Fibroblast of the aortic adventitia (primary cell): ENCODE data around the gene EPB41L4B. TPM values are rescaled to one million over a fixed set of nuclear protein-coding genes. Genes with fewer than 3 reads are reported as not detected.
"Not testable (repeated sequence)": the region's sequence is repeated elsewhere in the genome, so short reads cannot be mapped to it uniquely, and the experiment has no call there.

Experiments used
- DNase-seq: peaks from one replicate; pipeline ENCODE4 v3.0.0-alpha.2; 2010; ENCODE audit warnings: low read depth
- H3K4me3 ChIP-seq: 2 replicates; pipeline ENCODE4 v1.5.1; 2011; ENCODE audit warnings: low read depth, mild to moderate bottlenecking, control low read depth, low read length, moderate library complexity
- total RNA-seq: library from RNA; depleted of rRNA; stranded (reverse); fragments of >200 nt; gene quantifications from 2 replicates; pipeline ENCODE4 v1.2.3, GENCODE V29; 2012; ENCODE audit warnings: low replicate concordance
- TF ChIP-seq, protein P1 (sequence below): IDR thresholded peaks from 2 replicates; pipeline ENCODE4 v1.5.1; 2011; ENCODE audit warnings: mild to moderate bottlenecking, low read length, control low read depth, inconsistent platforms; ENCODE audit not compliant: insufficient read depth

EPB41L4B gene
- total RNA-seq, 1 donor = 1.8 TPM

DNA sequence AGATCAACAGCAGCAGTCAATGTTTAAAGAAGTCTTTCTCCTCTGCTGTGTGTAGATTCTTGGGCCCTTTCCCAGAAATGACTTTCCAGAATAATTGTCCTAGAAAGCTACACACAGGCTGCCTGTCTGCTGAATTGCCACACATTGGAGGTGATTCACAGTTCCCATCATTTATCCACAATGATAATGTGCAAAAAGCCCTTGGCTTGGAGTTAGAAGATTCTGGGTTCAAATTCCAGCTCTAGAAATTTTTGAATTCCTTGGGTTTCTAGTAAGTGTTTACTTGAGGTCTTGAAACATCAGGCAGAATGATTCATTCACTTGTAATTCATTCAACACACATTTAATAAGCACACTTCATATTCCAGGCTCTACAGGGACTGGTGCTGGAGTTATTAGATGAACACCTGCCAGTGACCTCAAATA lies 28.6 kb upstream of the EPB41L4B start:
- DNase-seq = peak; percentile 93
- TF ChIP-seq, protein P1, sequence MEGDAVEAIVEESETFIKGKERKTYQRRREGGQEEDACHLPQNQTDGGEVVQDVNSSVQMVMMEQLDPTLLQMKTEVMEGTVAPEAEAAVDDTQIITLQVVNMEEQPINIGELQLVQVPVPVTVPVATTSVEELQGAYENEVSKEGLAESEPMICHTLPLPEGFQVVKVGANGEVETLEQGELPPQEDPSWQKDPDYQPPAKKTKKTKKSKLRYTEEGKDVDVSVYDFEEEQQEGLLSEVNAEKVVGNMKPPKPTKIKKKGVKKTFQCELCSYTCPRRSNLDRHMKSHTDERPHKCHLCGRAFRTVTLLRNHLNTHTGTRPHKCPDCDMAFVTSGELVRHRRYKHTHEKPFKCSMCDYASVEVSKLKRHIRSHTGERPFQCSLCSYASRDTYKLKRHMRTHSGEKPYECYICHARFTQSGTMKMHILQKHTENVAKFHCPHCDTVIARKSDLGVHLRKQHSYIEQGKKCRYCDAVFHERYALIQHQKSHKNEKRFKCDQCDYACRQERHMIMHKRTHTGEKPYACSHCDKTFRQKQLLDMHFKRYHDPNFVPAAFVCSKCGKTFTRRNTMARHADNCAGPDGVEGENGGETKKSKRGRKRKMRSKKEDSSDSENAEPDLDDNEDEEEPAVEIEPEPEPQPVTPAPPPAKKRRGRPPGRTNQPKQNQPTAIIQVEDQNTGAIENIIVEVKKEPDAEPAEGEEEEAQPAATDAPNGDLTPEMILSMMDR = no peak
- no peak overlapping the region for H3K4me3 ChIP-seq

DNA sequence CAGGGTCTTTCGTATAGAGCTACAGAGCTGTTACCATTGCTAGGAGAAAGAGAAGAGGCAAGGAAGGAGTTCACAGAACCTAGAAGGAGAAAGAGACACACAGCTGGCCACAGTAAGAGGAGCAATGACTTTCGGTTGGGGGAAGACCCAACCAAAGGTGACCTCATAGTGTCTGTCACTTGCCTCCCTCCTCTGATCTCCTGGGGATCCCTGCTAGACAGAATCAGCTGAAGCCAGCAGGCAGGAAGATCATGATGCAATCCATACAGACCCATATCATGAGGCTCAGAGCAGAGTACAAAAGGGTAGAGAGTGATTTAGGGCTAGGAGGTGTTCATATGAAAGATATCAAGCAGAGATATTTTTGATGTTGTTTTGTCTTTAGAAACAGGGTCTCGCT lies 26.0 kb upstream of the EPB41L4B start:
- TF ChIP-seq, protein P1 = no peak
- no peak for DNase-seq

DNA sequence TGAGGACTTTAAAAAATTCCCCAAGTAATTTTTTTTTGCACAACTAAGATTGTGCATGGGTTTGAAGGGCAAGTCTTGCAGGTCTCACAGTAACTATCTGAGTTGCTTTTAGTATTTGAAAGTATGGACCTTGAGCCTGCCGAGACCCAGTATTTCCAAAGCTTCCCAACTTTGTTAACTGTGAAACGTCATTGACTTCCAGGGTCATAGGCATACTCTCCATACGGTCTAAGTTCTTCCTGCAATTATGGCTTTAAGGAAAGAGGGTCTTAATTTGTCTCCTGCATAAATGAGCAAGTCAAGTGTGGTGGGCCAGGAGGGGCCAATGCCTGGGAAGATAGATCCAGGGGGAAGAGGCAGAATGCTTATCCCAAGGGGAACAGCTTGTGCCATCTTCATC lies 24.0 kb upstream of the EPB41L4B start:
- TF ChIP-seq, protein P1 = no peak
- no peak for DNase-seq
- H3K4me3 ChIP-seq = no peak overlapping the region

More for the DNA sequence above, 26.0 kb upstream of the EPB41L4B start:
- no peak overlapping the region for H3K4me3 ChIP-seq

DNA sequence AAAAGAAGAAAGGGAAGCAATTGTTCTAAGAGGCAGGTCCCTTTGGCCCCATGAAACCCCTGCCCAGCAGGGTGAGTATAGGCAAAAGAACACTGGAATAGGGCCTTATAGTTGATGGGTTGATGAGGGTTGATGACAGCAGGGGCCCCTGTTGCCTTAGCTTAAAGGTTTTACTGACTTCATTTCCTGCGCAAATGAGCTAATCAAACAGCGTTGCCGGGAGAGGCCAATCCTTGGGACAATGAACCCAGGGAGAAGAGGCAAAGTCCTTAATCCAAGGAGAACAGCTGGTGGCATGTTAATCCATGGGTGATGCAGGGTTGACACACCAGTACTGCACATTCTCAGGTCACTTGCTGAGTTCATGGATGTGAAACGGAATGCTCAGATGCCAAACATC lies 22.0 kb upstream of the EPB41L4B start:
- TF ChIP-seq, protein P1 = no peak
- no peak for DNase-seq
- no peak overlapping the region for H3K4me3 ChIP-seq

DNA sequence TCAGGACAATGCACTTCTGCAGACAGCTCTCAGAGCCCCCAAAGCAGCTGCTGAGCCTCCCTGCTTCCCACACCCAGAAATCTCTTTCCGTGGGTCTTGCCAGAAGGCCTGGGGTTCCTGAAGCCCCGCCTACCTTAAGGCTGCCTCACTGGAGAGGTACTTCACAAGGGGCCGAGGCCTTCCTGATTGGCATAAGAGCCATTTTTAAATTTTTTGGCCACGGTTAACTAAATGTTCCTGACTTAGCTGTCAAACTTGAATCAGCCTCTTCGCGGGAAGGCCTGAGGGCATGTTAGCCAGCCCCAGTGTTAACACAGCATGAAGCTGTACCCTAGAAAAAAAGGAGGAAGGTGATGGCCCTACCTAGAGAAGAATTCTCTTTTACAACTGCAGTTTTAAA lies 20.7 kb upstream of the EPB41L4B start:
- DNase-seq = no peak
- H3K4me3 ChIP-seq = no peak overlapping the region
- TF ChIP-seq, protein P1 = no peak

DNA sequence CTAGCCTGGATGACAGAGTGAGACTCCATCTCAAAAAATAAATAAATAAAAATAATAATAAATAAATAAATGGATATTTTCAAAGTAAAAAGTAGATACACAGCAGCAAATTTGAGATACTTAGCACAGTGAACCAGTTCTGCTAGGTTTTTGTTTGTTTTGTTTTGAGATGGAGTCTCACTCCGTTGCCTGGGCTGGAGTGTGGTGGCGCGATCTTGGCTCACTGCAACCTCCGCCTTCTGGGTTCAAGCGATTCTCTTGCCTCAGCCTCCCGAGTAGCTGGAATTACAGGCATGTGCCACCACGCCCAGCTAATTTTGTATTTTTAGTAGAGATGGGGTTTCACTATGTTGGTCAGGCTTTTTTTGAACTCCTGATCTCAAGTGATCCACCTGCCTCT lies 20.1 kb upstream of the EPB41L4B start:
- not testable (repeated sequence) for DNase-seq, H3K4me3 ChIP-seq

DNA sequence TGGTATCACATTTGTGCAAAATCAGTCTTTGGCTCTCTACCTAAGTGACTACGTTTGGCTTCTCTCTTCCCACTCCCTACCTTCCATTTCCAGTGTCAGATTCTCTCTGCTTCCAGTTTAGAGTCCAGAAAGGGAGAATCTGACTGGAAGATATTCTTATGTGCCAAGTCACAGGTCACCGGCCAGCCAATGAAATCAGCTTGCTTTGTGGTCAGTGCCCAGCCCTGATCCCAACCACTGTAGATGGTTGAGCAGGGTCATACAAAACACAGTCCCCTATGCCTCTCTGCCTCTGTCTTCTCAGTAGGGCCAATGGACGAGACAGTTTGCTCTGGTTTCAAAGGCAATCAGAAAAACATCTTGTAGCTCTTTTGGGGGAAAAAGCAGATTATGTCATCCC lies 15.6 kb upstream of the EPB41L4B start:
- no peak overlapping the region for H3K4me3 ChIP-seq
- TF ChIP-seq, protein P1 = no peak
- no peak for DNase-seq
